NK-92 treated with Interleukin-12 subunit alpha and Interleukin-12 subunit beta, amount 100 ng/mL, for 24 hours (cell line): ENCODE results near the gene SEZ6L2.
"Not testable (repeated sequence)": the region's sequence is repeated elsewhere in the genome, so short reads cannot be mapped to it uniquely, and the experiment has no call there.

Source experiments
- DNase-seq: peaks from one replicate; lab custom pipeline; 2025; lab: John Stamatoyannopoulos, UW

Gene SEZ6L2

DNA sequence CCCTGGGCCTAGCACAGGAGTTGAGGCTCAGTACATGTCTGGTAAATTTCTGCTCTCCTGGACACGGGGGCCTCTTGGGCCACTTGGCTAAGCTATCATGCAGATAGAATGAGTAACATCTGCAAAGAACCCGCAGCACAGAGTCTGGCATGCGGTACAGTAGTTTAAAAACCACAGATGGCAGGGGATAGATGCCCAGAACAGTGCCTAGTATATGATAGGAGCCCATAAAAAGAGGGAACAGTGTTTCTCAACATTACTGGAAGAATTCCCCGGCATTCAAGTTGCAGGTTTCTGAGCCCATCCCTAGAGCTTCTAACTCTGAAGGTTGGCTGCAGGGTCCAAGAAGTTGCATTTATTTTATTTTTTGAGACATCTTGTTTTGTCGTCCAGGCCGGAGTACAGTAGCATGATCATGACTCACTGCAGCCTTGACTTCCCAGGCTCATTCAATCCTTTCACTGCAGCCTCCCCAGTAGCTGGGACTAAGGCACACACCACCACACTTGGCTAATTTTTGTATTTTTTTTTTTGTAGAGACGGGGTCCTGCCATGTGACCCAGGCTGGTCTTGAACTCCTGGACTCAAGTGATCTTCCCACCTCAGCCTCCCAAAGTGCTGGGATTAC is 42.1 kb downstream of the SEZ6L2 start:
- DNase-seq: no peak

- DNase-seq: no peak
Observed at GRCh38 chr16:29854520-29855100, 44.7 kb downstream of the SEZ6L2 start.

DNA sequence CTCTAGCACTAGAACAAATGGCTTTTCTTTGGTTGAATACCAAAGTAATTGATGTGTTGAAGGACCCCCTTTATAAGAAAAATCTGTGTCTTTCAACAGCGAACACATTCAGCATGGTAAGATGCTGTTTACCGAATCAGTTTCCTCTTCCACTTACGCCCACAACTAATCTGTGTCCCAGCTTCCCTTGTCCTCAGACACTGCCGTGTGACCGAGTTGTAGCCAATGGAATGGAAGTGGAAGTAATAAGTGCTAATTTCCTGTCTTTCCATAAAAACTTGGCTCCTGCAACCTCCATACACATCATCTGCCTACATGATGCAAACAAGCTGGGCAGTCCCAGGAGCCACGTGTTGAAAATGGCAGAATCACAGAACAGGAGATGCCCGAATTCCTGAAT is 46.7 kb downstream of the SEZ6L2 start:
- no peak for DNase-seq

DNA sequence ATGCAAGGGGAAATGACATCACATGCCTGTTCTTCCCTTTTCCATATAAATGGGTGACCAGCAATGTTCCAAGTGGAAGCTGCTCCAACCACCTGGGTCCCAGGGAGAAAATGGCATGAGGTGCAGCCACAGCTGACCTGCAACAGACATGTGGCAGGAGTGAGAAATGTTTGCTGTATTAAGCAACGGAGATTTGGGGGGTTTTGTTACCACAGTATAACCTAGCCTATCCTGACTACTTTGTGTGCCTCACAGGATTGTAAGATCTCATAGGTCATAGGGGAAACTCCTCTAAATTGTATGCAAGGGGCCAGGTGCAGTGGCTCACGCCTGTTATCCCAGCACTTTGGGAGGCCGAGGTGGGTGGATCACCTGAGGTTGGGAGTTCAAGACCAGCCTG is 48.4 kb downstream of the SEZ6L2 start:
- no peak for DNase-seq

DNA sequence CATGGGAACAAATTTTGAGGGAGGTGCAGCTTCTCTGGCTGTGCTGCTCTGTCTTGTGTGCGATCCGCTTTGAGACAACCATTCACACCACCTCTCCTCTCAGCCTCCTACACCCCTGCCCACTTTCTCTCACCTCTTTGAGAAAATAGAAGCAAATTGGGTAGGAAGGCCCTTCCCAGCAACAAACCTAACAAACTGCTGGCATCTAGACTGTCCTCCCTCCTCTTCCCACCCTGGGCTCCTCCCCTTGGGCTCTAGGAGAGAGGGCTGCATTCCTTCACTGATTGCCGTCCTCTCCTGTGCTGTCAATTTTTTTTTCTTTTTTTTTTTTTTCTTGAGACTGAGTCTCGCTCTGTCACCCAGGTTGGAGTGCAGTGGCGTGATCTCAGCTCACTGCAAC is 49.8 kb downstream of the SEZ6L2 start:
- no peak for DNase-seq

DNA sequence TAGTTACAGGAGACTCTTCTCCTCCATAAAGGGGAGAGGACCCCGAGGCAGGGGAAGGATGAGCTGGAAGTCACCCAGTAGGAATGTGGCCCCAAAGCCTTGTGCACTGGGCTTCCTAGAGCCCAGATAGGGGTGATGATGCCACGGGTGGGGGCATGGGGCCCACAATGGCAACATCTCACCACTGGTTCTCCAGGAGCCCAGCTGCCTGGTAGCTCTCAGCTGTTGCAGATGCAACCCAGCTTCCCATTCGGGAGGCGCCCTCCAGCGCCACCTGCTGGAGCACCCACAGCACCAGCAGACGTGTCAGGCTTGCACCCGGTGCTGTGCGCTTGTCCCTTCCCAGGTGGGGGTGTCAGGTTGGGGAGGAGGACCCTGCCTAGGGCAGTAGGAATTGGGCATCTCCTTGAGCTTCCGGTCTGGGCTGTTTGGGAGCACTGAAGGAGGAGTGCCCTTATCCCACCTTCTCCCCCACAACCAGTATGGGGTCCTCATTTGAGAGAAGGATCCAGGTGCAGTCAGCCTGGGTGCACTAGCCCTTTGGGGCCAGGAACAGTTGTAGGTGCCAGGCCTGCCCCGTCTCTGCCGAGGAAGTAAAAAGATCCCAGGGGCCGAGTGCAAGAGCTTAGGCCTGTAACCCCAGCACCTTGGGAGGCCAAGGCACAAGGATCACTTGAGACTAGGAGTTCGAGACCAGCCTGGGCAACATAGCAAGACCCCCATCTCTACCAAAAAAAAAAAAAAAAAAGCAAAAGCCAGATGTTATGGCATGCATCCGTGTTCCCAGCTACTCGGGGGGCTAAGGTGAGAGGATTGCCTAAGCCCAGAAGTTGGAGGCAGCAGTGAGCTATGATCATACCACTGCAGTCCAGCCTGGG is 50.7 kb downstream of the SEZ6L2 start:
- peak; percentile 57 for DNase-seq

GRCh38 chr16:29845656-29846055 is 53.7 kb downstream of the SEZ6L2 start:
- DNase-seq: no peak

DNA sequence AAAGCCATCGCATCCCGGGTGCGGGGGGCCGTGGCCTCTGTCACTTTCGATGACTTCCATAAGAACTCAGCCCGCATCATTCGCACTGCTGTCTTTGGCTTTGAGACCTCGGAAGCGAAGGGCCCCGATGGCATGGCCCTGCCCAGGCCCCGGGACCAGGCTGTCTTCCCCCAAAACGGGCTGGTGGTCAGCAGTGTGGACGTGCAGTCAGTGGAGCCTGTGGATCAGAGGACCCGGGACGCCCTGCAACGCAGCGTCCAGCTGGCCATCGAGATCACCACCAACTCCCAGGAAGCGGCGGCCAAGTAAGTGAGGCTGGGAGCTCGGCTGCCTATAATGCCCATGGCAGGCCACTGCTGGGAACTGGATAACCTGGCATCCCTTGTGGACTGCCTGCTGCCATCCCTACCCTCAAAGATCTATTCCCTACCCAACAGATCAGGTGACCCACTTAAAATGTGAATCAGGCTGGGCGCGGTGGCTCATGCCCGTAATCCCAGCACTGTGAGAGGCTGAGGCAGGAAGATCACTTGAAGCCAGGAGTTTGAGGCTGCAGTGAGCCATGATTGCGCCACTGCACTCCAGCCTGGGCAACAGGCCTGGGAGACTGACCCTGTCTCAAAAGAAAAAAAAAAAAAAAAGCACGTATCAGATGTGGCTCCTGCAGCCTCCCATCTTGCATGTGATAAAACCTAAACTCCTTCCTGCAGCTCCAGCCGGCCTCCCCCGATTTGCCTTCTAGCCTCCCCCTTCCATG is 54.6 kb downstream of the SEZ6L2 start:
- no peak for DNase-seq

DNA sequence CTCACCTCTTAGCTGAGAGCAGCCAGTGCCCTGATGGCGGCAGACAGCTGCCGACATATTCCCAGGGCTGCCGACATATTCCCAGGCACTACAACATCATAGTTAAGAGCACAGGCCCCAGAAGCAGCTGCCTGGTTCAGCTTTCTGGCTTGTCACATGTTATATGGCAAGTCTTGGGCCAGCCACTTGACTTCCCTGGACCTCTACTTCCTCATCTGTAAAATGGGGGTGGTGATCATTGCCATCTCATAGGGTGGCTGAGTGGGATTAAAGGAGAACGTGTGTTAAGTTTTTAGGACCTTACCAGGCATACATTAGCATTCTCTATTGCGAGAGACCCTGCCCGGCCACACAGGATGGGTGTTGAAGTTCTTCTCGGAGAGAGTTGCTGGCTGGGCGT is 55.4 kb downstream of the SEZ6L2 start:
- DNase-seq: no peak

- DNase-seq: no peak
Observed at GRCh38 chr16:29842732-29843346, 56.5 kb downstream of the SEZ6L2 start.

DNA sequence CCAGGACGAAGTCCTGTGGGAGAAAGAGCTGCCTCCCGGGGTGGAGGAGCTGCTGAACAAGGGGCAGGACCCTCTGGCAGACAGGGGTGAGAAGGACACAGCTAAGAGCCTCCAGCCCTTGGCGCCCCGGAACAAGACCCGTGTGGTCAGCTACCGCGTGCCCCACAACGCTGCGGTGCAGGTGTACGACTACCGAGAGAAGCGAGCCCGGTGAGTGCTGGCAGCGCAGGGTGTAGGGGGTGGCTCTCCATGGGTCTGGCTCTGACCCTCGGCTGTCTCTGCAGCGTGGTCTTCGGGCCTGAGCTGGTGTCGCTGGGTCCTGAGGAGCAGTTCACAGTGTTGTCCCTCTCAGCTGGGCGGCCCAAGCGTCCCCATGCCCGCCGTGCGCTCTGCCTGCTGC is 57.7 kb downstream of the SEZ6L2 start:
- no peak for DNase-seq

- DNase-seq: no peak
Observed at GRCh38 chr16:29840240-29840639, 59.1 kb downstream of the SEZ6L2 start.

- no peak for DNase-seq
Observed at GRCh38 chr16:29839822-29840221, 59.5 kb downstream of the SEZ6L2 start.

DNA sequence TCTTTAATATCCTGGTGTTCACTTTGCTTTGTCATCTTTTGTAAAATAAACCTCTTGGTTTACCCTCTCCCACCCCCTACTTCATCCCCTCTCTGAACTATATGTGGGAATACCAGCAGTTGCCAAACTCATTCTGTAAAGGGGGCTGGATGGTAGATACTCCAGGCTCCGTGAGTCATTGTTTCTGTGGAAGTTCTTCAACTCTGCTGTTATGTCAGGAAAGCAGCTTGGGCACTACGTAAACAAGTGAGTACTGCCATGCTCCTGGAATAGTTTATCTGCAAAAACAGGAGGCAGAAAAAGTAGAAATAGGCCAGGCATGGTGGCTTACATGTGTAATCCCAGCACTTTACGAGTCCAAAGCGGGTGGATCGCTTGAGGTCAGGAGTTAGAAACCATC is 61.5 kb downstream of the SEZ6L2 start:
- DNase-seq: no peak

DNA sequence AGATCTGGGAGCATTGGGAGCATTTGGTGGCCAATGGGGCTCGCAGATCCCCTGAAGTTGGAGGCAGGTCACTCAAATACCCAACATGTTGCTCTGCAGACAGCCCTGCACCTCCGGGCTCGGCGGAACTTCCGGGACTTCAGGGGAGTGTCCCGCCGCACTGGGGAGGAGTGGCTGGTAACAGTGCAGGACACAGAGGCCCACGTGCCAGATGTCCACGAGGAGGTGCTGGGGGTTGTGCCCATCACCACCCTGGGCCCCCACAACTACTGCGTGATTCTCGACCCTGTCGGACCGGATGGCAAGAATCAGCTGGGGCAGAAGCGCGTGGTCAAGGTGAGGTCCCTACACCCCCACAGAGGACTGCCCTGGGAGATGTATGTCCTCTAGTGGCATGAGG is 62.7 kb downstream of the SEZ6L2 start:
- no peak for DNase-seq

DNA sequence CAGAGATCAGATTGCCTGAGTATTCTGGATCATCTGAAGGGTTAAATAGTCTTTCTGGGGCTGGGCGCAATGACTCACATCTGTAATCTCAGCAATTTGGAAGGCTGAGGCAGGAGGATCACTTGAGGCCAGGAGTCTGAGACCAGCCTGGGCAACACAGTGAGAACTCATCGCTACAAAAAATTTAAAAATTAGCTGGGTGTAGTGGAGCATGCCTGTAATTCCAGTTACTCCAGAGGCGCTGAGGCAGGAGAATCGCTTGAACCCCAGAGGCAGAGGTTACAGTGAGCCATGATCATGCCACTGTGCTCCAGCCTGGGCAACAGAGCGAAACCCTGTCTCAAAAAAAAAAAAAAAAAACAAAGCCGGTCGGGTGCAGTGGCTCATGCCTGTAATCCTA is 63.4 kb downstream of the SEZ6L2 start:
- DNase-seq: no peak

DNA sequence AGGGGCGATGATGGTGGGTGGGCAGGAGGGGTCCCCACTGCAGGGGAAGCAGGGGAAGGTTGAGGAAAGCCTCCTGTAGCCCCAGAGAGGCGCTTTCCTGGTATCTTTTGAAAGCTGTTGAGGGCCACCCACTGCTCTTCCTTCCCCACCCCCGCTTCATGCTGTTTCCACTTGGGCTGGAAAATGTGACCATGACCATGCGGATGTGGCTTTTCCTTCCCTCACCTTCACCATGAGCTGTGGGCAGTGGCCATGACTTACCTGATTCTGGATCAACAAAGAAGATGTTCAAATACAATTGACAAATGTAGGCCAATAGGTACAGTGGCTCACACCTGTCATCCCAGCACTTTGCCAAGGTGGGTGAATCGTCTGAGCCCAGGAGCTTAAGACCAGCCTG is 65.3 kb downstream of the SEZ6L2 start:
- DNase-seq: no peak

- not testable (repeated sequence) for DNase-seq
Observed at GRCh38 chr16:29833219-29833618, 66.1 kb downstream of the SEZ6L2 start.

GRCh38 chr16:29831490-29831889 is 67.9 kb downstream of the SEZ6L2 start:
- no peak for DNase-seq

DNA sequence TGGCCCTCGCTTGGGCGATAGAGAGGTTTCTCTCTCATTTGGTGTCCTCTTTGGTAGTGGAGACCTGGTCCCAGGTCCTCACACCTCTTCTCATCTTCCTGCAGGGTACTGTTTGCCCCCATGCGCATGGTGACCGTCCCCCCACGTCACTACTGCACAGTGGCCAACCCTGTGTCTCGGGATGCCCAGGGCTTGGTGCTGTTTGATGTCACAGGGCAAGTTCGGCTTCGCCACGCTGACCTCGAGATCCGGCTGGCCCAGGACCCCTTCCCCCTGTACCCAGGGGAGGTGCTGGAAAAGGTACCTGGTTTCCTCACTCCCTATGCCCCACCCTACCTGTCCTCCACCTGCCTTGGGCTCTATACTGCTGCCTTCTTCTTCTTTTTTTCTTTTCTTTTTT is 68.6 kb downstream of the SEZ6L2 start:
- no peak for DNase-seq

- no peak for DNase-seq
Observed at GRCh38 chr16:29826342-29826695, 73.0 kb downstream of the SEZ6L2 start.
